ENCODE data around the gene MTHFD2.

GRCh38 chr2:74259733-74260132 is 61.3 kb downstream of the MTHFD2 start:
- TF ChIP-seq EZH2 (IDR thresholded peaks at IDR 0.05; ENCODE audit: borderline replicate concordance, low read depth, low read length, severe bottlenecking) (no peak), CTCF (IDR thresholded peaks at IDR 0.05; ENCODE audit: extremely low read depth in 1 of 2, insufficient read depth in 1 of 2, low read depth in 1 of 2, low read length in 2 of 2) (no peak), POLR2A (IDR thresholded peaks at IDR 0.05; ENCODE audit: low read depth, low read length) (no peak), JUN (IDR thresholded peaks at IDR 0.05; ENCODE audit: borderline replicate concordance, insufficient read depth, insufficient read length, low read depth) (no peak), POLR2AphosphoS5 (IDR thresholded peaks at IDR 0.05; ENCODE audit: insufficient read depth, low read depth, low read length) (no peak), GATA2 (IDR thresholded peaks at IDR 0.05; ENCODE audit: insufficient read depth, insufficient read length, low read depth, low read length) (no peak), MYC (IDR thresholded peaks at IDR 0.05; ENCODE audit: low read depth, low read length) (no peak), MAX (IDR thresholded peaks at IDR 0.05; ENCODE audit: insufficient read depth, insufficient read length) (no peak)

Measured in endothelial cell of umbilical vein (primary cell).